Activated CD8-positive, alpha-beta T cell treated with anti-CD3 and anti-CD28 coated beads for 36 hours (primary cell): ENCODE results near the gene AMER2. TPM values are rescaled to one million over a fixed set of nuclear protein-coding genes. Genes with fewer than 3 reads are reported as not detected.

Experiments used
- ATAC-seq: fragments of 200-7000 bp; cut with Tn5 transposase; one replicate; pipeline ENCODE4 v1.10.0; 2021; ENCODE audit warnings: mild to moderate bottlenecking, moderate library complexity
- CTCF ChIA-PET: fragments of 350-600 bp; sonication (Branson Sonifier 250); formaldehyde crosslinking; loops from one replicate; lab custom pipeline; 2021; ENCODE audit warnings: antibody characterized with exemption; lab: Charles Lee
- POLR2A ChIA-PET: fragments of 350-600 bp; sonication (Branson Sonifier 250); formaldehyde crosslinking; loops from one replicate; lab custom pipeline; 2021; ENCODE audit warnings: antibody characterized with exemption; lab: Charles Lee
- DNase-seq: peaks from one replicate; pipeline ENCODE4 v3.0.0-alpha.2; 2020
- H3K27ac Mint-ChIP-seq: one replicate; pipeline ENCODE4 v1.8.0; 2021; ENCODE audit warnings: mild to moderate bottlenecking, mixed read lengths
- H3K27me3 Mint-ChIP-seq: one replicate; pipeline ENCODE4 v1.8.0; 2021; ENCODE audit warnings: mixed read lengths
- H3K36me3 Mint-ChIP-seq: one replicate; pipeline ENCODE4 v1.8.0; 2021; ENCODE audit warnings: low read depth, mixed read lengths
- H3K4me1 Mint-ChIP-seq: one replicate; pipeline ENCODE4 v1.8.0; 2021; ENCODE audit warnings: low read depth, mixed read lengths
- H3K4me3 Mint-ChIP-seq: one replicate; pipeline ENCODE4 v1.8.0; 2021; ENCODE audit warnings: mild to moderate bottlenecking, moderate library complexity, mixed read lengths
- H3K9me3 Mint-ChIP-seq: one replicate; pipeline ENCODE4 v1.8.0; 2021; ENCODE audit warnings: mixed read lengths
- CTCF ChIP-seq: fragments of 200-600 bp; IDR thresholded peaks from one replicate; pipeline ENCODE4 v1.8.0; 2022; ENCODE audit warnings: antibody characterized with exemption, mild to moderate bottlenecking
- intact Hi-C: fragments of 100-400 bp; cut with micrococcal nuclease; formaldehyde crosslinking; loops from one replicate; pipeline ENCODE4 v1.10.0; 2022
- total RNA-seq, 2 experiments: library from RNA; stranded (reverse); gene quantifications; one replicate each; pipeline ENCODE4 v1.2.3, GENCODE V29; 2021

AMER2 gene
- total RNA-seq, 2 experiments from 2014 or later: not detected

- no peaks in the 10 kb centered on the region for H3K9me3 Mint-ChIP-seq
- H3K4me3 Mint-ChIP-seq: no peak overlapping the region
- no peaks in the 10 kb centered on the region for H3K36me3 Mint-ChIP-seq
- no peak overlapping the region for H3K27ac Mint-ChIP-seq
- peaks cover 5% of the 10 kb centered on the region for H3K27me3 Mint-ChIP-seq
- DNase-seq: no peak
- ChIA-PET POLR2A (no interaction called here), CTCF (interaction anchor here (0.6 to 3.7 kb wide), 8 partner anchors 9 to 204 kb away, joined by 3 to 25 read pairs (median 9); partner anchors contain the start of gene PABPC3)
- no peaks in the 10 kb centered on the region for H3K4me1 Mint-ChIP-seq
- ATAC-seq: no peak
- intact Hi-C loops: loop anchor here (5.0 kb wide), 1 partner anchor 105 kb away; no protein-coding TSS in a partner anchor
- TF ChIP-seq CTCF: no peak
These were observed 59.3 kb downstream of the AMER2 start for GRCh38 chr13:25112695-25113255.

Other genes starting within 250 kb of the AMER2 start
- gene PABPC3, start 76.2 kb downstream of the AMER2 start, total RNA-seq: 1 to 10 TPM; 1.8 to 1.9 TPM
- 10 to 100 TPM; 10.7 to 11.3 TPM for gene MTMR6, start 115.2 kb upstream of the AMER2 start, total RNA-seq
- gene NUP58, start 129.3 kb upstream of the AMER2 start, total RNA-seq: 100 to 1,000 TPM; 140 to 171 TPM
- gene ATP8A2, start 199.7 kb upstream of the AMER2 start, total RNA-seq: under 1 TPM; 0.92 to 0.94 TPM